Skeletal muscle satellite cell (primary cell): ENCODE results near the gene C1QTNF5.

Experiments
- H3K27me3 ChIP-seq: 2 replicates; pipeline ENCODE4 v1.7.0; 2013; ENCODE audit warnings: low read length; ENCODE audit not compliant: control insufficient read depth, insufficient read depth
- H3K36me3 ChIP-seq: 2 replicates; pipeline ENCODE4 v1.7.0; 2013; ENCODE audit warnings: mild to moderate bottlenecking, control low read depth, low read length; ENCODE audit not compliant: insufficient read depth
- H3K4me1 ChIP-seq: 2 replicates; pipeline ENCODE4 v1.7.0; 2013; ENCODE audit warnings: low read length; ENCODE audit not compliant: control insufficient read depth, insufficient read depth
- H3K4me2 ChIP-seq: 2 replicates; pipeline ENCODE4 v1.7.0; 2013; ENCODE audit warnings: mild to moderate bottlenecking, low read length
- H3K4me3 ChIP-seq: 2 replicates; pipeline ENCODE4 v1.7.0; 2013; ENCODE audit warnings: low read length
- H3K9ac ChIP-seq: 2 replicates; pipeline ENCODE4 v1.7.0; 2013; ENCODE audit warnings: mild to moderate bottlenecking, low read depth, low read length, moderate library complexity
- H3K9me3 ChIP-seq: replicated peaks from 2 replicates; pipeline ENCODE4 v1.7.0; 2013; ENCODE audit warnings: mild to moderate bottlenecking, control low read depth, low read length

Gene C1QTNF5

DNA sequence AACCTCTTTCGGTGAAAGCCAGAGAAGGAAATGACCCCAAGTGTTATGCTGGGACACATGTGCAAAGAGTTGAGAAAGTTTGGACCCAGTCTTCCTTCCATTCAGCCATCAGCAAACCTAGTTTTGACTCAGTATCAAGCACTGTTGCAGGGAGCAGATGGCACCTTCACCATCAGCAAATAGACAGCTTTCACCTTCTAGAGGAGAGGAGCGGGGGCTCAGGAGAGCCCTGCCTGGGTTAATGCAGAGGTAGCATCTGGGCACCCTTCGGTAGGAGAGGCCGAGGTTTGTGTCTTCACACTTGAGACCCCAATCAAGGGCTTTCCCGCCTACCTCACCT lies 22.0 kb upstream of the C1QTNF5 start:
- Histone ChIP-seq H3K4me3 (peak overlapping the region; percentile 66), H3K9ac (peak overlapping the region; percentile 42), H3K27me3 (no peaks in the 10 kb centered on the region), H3K36me3 (peaks cover 7% of the 10 kb centered on the region), H3K4me2 (peak overlapping the region; percentile 76), H3K4me1 (peaks cover 60% of the 10 kb centered on the region), H3K9me3 (no peaks in the 10 kb centered on the region)

GRCh38 chr11:119361941-119362725 lies 21.4 kb upstream of the C1QTNF5 start:
- Histone ChIP-seq H3K9me3 (no peaks in the 10 kb centered on the region), H3K4me3 (peak overlapping the region; percentile 66), H3K27me3 (no peaks in the 10 kb centered on the region), H3K4me2 (peak overlapping the region; percentile 76), H3K9ac (peak overlapping the region; percentile 27), H3K4me1 (peaks cover 55% of the 10 kb centered on the region), H3K36me3 (peaks cover 11% of the 10 kb centered on the region)

DNA sequence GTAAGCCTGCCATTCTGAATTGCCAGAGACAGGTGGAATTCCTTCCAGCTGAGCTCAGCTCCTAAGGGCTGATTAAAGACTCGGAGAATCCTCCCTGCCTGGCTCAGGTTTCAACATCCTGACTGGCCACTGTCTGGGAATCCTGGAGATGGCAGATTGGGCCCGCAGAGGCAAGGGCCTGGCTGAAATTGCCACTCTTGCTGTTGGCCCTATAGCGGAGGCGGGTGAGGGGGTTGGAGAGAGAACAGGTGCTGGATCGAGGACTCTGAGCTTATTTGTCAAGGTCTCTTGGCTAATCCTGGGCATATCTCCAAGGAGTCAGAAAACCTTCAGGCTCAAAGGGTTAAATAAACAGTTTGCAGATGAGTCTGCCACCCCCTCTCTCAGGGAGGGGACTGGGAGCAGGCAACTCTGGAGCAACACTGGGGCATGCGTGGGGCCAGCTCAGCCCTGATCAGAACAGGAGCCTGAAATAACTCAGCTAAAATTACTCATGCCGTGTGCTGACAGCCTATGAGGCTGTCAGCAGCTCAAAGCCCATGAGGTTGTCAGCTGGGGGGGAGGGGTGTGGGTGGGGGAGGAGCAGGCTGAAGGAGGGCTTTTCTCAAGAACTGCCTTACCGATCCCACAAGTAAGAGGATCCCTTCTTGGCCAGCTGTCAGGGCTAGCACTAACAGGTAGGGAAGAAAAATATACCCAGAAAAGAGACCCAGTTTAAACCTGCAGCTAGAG lies 20.5 kb upstream of the C1QTNF5 start:
- Histone ChIP-seq H3K36me3 (peaks cover 11% of the 10 kb centered on the region), H3K4me2 (peak overlapping the region; percentile 76), H3K27me3 (no peaks in the 10 kb centered on the region), H3K4me1 (peaks cover 50% of the 10 kb centered on the region), H3K9ac (peak overlapping the region; percentile 27), H3K9me3 (no peaks in the 10 kb centered on the region), H3K4me3 (peak overlapping the region; percentile 66)

- Histone ChIP-seq H3K36me3 (peaks cover 11% of the 10 kb centered on the region), H3K9me3 (no peaks in the 10 kb centered on the region), H3K9ac (no peak overlapping the region), H3K27me3 (no peaks in the 10 kb centered on the region), H3K4me3 (no peak overlapping the region), H3K4me1 (peaks cover 43% of the 10 kb centered on the region), H3K4me2 (no peak overlapping the region)
Observed at GRCh38 chr11:119359365-119360214, 18.9 kb upstream of the C1QTNF5 start.

DNA sequence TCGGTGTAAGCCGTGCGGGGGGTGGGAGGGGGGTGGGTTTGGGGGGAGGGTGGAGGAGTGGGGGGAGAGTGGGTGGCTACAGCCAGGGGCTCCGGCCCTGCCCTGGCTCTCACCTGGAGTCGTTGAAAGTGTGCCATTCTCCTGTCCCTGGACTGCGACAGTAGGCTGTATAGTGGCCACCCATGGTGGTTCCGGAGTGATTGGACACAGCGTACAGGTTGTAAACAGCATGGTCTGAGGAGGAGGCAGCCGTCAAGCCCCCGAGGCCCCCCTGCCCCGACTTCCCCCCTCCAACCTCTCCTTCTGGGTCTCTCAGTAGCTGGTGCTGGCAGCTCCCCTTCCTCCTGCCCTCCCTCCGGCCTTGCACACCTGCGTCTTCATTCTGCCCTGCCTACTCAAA lies 16.4 kb upstream of the C1QTNF5 start:
- H3K27me3 ChIP-seq = no peaks in the 10 kb centered on the region
- peaks cover 11% of the 10 kb centered on the region for H3K36me3 ChIP-seq
- H3K4me3 ChIP-seq = no peak overlapping the region
- peaks cover 23% of the 10 kb centered on the region for H3K4me1 ChIP-seq
- no peaks in the 10 kb centered on the region for H3K9me3 ChIP-seq
- H3K4me2 ChIP-seq = no peak overlapping the region
- no peak overlapping the region for H3K9ac ChIP-seq

DNA sequence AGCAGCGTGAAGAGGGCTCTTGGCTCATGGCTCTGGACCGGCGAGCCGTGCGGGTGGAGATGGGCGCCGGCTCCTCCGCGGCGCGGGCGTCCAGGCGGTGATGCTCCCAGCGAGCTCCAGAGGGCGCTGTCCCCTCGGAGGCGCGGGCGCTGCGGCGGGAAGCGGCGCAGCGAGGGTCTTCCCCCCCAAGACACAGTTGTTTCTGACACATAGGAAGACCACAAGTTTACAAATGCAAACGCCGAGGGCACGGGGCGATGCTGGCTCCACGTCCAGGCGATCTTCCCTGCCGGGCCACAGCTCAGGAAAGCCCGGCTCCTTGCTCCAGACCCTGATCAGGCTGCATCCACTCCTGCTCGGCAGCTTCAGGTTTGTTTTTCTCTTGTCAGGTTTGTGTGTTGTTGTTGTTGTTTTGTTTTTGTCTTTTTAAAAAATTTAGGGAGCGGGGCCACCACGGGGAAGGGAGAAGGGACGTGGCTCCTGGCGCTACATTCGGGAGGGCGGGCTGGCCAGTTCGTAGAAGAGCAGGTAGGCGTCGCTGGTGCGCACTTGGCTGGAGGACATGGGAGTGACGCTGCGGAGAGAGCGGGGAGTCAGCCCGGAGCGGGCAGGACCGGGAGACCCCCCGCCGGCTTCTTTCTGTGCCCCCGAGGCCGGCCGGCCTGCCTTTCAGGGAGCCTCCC lies 15.8 kb upstream of the C1QTNF5 start:
- peak overlapping the region; percentile 77 for H3K4me2 ChIP-seq
- peak overlapping the region; percentile 51 for H3K4me3 ChIP-seq
- H3K9ac ChIP-seq = peak overlapping the region; percentile 35
- peaks cover 18% of the 10 kb centered on the region for H3K4me1 ChIP-seq
- H3K27me3 ChIP-seq = no peaks in the 10 kb centered on the region
- peaks cover 11% of the 10 kb centered on the region for H3K36me3 ChIP-seq
- no peaks in the 10 kb centered on the region for H3K9me3 ChIP-seq

DNA sequence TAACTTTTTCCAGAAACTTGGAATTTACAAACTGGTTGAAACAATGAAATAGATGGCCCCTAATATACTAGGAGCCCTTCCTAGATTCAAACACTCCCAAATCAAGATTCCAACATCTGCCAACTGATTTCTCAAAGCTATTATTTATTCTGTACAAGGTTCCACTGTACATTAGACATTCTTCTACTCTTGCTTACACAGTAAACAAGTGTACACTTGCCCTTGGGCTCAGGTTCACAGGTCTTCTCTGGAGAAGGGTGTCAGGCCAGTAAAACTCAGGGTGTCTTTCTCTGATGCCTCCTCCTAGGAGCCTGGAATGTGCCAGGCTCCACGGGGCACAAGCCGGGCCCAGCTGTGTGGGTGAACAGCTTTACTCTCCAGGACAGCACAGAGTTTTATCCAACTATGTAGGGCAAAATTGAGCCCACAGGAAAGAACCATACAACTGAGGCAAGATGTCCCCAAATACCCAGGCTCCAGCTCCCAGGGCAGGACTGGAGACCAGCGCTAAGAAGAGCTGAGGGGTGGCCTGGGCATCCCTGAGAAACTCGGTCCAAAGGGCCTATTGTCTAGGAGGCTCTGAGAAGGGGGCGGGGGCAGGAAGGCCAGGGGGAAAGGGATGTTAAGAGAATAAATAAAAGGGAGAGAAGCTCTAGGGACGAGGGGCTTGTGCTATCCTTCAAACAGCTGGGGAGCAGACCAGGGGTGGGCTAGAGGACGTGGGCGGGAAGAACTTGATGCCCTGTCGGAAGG lies 14.6 kb upstream of the C1QTNF5 start:
- Histone ChIP-seq H3K9me3 (no peaks in the 10 kb centered on the region), H3K36me3 (peaks cover 11% of the 10 kb centered on the region), H3K4me1 (peaks cover 8% of the 10 kb centered on the region), H3K27me3 (peaks cover 9% of the 10 kb centered on the region), H3K9ac (no peak overlapping the region), H3K4me3 (no peak overlapping the region), H3K4me2 (no peak overlapping the region)

DNA sequence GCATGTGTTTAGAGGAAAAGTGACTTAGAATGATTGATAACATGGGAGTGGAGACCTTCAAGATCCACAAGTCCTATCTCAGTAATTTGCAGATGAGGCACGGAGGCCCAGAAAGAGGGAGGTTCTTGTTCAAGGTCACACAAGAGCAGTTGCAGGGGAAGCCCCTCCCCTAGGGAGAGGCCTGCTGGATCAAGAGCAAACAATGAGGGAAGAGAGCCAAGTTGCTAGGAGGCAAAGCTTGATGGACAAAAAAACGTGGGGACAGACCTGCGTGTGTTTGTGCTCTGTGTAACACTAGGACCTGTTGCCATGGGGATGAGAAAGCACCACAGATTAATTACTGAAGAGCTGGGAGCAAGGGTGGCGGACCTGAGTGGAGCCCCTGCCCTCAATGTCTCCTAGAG lies 12.2 kb upstream of the C1QTNF5 start:
- H3K4me2 ChIP-seq = no peak overlapping the region
- H3K36me3 ChIP-seq = peaks cover 4% of the 10 kb centered on the region
- no peaks in the 10 kb centered on the region for H3K9me3 ChIP-seq
- H3K27me3 ChIP-seq = peaks cover 10% of the 10 kb centered on the region
- no peak overlapping the region for H3K4me3 ChIP-seq
- no peak overlapping the region for H3K9ac ChIP-seq
- peaks cover 8% of the 10 kb centered on the region for H3K4me1 ChIP-seq

DNA sequence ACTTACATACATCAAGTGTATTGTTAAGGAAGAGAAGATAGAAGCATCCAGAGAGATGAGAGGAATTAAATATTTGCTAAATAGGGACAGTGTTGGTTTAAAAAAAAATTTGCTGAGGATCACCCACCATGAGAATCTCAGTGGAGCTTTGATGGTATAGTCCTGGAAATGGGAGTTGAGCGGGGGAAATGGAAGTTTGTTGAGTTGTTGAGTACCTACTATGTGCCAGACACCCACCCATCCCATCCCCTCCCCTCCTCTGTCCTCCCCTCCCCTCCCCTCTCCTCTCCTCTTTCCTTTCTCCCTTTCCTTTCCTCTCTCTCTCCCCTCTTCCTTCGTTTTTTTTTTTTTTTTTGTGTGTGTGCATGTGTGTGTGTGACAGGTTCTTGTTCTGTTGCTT lies 10.5 kb upstream of the C1QTNF5 start:
- Histone ChIP-seq H3K27me3 (peaks cover 24% of the 10 kb centered on the region), H3K36me3 (no peaks in the 10 kb centered on the region), H3K4me1 (peaks cover 4% of the 10 kb centered on the region), H3K4me2 (no peak overlapping the region), H3K9ac (no peak overlapping the region), H3K4me3 (no peak overlapping the region), H3K9me3 (no peaks in the 10 kb centered on the region)

DNA sequence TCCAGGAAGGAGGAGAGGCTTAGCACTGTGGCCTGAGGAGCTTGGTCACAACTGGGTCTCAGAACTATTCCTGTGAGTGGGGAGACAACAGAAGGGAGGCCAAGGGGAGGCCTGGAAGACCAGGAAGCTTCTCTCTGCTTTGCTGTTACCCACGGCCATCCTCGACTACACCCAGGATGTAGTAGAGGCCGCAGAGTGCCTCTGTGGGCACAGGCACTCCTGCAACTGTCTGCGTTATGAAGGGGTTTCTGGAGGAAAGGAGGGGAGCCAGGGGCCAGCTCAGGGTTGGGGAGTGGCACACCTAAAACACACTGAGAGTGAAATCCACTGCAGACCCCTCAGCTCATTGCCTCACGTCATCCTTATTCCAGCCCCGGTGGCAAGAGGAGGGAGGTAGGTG lies 9.6 kb upstream of the C1QTNF5 start:
- H3K9me3 ChIP-seq = no peaks in the 10 kb centered on the region
- H3K4me2 ChIP-seq = no peak overlapping the region
- peaks cover 25% of the 10 kb centered on the region for H3K27me3 ChIP-seq
- no peak overlapping the region for H3K4me3 ChIP-seq
- no peak overlapping the region for H3K9ac ChIP-seq
- no peaks in the 10 kb centered on the region for H3K36me3 ChIP-seq
- H3K4me1 ChIP-seq = no peaks in the 10 kb centered on the region
